ENCODE results near the gene FYN.
A peak's percentile ranks its signal among the peaks of the same experiment; 100 is the strongest.

Gene FYN

DNA sequence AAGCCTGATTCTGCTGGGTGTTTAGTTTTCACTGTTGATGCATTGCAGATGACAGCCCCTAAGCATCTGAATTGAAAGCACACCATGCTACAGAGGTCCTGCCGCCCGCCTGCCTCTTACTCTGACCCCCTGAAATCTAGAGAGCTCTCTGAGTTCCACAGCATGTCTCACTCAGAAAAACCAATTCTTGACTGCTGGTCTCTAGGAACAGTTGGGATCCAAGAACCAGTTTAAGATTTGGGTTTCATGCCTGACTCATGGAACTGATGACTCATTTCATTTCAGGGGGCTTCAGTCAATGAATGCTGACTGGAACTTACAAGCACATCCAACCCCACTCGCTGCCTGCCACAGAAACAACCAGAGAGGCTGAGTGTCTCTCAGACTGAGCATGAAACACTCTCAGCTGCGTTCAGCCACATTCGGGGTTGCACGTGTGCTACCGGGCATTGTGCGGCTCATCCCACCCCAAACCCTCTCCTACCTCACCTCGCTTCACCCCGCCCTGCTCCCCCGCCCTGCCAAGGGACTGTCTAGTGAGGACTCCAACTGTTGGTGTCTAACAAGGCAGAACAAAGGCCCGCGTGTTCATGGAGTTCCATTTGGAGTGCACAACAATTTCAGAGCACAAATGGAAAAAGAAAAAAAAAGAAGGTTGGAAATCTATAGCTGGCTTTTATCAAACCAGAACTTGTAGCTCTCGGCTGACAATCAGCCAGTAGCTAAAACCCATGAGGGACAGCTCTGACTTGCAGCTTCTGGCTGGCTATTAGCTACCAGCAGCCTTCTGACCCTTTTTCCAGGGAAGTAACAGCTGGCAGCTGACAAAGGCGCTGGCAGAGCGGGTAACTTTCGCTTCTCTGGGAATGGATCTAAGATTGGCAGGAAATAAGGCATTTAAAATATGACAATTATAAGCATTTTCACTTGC, 247.5 kb downstream of the FYN start:
- peak; percentile 44 for DNase-seq (ENCODE audit: low read depth)

DNA sequence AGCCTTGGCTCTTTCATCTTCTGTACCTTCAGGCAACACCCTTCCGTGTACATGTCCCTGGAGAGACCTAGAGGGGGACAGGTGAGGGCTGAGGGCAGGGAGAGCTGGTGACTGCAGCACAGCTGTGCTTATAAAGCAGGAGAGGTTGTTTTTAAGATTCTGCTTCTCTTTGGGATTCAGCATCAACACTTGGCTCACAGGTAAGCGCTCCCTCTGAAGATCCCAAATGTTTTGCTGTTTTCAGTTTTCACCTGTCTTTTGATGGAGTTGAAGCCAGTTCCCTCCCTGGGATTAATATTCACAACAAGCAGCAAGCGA, 248.2 kb downstream of the FYN start:
- DNase-seq (ENCODE audit: low read depth) = no peak

DNA sequence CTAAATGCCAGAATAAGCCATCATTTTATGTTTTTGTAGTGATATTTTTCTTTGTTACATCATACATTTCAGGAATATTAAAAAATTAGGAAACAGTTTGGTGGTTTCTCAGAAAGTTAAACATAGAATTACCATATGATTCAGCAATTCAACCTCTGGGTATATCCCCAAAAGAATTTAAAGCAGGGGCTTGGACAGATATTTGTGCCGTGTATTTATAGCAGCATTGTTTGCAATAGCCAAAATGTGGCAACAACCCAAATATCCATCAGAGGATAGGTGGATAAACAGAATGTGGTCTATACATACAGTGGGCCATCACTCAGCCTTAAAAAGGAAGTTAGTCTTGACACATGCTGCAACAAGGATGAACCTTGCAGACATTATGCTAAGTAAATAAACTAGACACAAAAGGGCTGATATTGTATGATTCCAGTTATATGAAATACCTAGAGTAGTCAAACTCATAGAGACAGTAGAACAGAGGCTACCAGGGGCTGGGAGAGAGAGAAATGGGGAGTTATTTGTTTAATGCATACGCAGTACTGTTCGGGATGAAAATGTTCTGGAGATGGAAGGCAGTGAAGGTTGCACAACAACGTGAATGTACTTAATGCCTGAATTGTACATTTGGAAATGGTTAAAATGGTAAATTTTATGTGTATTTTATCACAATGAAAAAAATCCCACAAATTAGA, 248.7 kb downstream of the FYN start:
- peak; percentile 24 for DNase-seq (ENCODE audit: low read depth)

DNA sequence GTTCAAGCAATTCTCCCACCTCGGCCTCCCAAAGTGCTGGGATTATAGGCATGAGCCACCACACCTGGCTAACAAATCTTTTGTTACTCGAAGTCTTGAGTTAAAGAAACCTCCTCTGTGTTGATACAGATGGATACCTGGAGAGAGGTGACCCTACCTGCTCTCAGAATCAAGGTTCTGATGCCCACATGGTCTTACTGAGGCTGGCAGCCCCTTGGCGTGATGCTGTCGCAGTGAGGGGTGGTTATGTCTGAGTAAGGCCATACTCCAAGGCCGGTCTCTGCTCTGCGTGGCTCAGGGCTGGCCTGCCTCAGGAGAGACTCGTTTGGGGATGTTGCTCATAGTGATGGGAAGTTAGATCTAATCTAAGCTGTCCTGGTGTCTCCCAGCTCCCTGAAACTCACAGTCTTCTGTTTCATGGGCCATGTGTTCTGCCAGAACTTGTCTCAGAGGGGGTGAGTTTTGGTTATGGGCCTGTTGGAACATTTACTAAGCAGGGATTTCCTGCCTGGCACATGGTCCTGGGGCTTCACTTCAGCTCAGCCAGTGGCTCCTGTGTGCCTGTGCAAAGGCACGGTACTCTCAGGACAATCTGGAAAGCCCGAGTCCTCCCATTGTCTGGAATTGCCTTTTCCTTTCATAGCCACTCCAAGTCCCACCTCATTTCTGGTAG, 250.1 kb downstream of the FYN start:
- DNase-seq (ENCODE audit: low read depth) = no peak

DNA sequence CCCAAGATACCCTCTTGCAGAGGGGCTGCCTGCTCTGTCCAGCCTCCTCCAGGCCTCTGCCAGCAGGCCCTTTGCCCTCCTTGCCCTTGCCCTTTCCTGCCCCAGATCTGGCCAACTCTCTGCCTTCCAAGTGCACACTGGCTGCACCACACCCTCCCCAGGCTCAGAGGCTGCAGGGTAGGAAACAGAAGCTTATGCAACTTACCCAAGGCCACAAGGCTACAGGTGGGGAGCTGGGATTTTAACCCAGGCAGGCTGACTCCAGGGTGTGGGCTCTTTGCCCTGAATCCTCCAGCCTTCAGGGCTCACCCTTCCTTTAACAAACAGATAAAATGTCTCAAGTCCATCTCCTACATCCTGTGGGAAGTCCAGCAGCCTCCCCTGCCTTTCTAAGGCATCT, 253.1 kb downstream of the FYN start:
- no peak for DNase-seq (ENCODE audit: low read depth)

DNA sequence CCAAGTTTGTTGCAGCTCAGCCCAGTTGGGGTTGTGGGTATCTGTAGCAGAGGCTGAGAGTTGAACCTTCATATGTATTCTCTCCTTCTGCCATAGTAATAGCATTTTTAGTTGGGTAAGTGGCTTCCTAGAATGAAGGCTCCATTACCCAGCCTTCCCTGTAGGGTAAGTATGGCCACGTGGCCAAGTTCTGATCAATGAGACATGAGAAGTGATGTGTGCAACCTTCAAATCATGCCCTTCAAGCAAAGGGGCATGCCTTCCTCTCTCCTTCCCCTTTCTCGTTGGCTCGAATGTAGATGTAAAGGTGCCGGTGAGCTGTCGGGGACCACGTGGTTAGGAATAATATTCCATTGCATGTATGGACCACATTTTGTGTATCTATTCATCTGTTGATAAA, 254.8 kb downstream of the FYN start:
- no peak for DNase-seq (ENCODE audit: low read depth)

DNA sequence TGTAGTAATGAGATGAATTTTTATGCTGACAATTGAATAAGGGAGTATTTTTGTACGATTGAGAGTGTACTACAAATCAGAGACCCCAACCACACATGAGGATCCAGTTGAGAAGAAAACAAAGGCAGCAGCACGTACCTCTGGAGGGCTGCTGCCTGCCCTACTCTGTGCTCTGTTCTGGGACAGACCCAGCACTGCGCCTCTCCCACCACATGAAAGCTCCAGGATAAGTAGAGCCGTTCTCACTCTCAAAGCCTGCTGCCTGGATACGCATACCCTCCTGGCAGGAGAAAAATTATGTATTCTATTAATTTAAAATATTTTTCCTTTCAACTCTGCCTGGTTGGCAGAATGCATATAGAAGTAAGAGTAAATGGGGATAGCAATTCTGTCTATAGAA, 256.1 kb downstream of the FYN start:
- no peak for DNase-seq (ENCODE audit: low read depth)

DNA sequence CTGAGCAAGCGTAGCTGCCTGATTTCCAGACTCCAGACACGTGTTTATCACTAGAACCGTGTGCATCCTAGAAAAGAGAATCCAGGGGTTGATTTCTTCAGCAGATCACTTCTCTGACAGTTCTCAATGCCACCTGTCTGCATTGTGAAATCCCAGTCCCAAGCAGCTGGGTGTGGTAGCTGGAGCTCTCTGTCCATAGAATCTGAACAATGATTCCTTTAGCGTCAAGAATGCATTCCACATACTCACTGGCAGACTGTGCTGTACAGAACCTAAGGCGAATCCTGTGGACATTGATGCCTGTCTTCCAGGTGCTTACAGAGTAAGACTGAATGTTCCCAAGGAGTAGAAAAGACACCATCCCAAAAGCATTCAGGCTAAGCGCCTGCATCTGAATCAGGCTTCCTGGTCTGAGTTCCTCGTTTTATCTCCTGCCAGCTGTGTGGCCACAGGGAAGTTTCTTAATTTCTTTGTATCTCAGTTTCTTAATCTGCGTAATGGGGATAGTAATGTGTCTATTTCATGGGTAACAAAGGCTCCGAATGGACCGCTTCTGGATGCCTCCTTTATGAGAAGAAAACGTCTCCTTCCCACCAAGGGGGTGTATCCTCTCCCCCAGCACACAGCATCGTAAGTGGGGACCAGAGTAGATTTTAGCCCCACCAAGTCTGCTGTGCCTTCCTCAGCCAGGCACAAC, 257.2 kb downstream of the FYN start:
- DNase-seq (ENCODE audit: low read depth) = no peak

DNA sequence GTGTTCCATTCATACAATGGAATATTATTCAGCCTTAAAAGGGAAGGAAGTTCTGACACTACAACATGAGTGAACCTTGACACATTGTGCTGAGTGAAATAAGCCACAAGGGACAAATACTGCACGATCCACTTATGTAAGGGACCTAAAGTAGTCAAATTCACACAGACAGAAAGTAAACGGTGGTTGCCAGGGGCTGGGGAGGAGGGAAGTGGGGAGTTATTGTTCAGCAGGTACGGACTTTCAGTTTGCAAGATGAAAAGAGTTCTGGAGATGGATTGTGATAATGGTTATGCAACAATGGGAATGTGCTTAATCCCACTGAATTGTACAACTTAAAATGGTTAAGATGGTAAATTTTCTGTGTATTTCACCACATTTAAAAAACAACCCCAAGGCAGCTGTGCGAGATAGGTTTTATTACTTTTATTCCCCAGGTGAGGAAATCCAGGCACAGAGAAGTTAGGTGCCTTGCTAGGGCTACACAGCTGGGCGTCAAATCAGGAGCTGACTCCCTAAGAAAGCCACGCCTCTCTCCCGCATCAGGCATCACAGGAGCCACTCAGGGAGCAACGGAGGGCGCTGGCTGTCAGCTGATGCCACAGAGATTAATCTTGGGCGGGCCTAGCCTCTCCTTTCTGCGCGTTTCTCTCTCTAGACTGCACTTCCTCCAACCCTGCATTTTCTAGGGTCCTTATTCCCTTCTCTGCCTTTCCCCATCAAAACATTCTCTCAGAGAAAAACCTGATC, 258.2 kb downstream of the FYN start:
- DNase-seq (ENCODE audit: low read depth) = no peak

DNA sequence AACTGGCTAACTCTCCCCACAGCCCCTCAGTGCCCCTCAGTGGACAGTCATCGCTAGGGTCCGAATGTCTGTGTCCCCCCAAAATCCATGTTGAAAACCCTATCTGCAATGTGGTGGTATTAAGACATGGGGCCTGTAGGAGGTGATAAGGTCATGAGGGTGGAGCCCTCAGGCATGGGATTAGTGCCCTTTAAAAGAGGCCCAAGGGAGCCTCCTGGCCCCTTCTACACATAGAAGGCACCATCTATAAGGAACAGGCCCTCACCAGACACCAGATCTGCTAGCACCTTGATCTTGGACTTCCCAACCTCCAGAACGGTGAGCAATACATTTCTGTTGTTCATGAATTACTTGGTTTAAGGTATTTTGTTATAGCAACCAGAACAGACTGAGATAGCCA, 260.9 kb downstream of the FYN start:
- no peak for DNase-seq (ENCODE audit: low read depth)

DNA sequence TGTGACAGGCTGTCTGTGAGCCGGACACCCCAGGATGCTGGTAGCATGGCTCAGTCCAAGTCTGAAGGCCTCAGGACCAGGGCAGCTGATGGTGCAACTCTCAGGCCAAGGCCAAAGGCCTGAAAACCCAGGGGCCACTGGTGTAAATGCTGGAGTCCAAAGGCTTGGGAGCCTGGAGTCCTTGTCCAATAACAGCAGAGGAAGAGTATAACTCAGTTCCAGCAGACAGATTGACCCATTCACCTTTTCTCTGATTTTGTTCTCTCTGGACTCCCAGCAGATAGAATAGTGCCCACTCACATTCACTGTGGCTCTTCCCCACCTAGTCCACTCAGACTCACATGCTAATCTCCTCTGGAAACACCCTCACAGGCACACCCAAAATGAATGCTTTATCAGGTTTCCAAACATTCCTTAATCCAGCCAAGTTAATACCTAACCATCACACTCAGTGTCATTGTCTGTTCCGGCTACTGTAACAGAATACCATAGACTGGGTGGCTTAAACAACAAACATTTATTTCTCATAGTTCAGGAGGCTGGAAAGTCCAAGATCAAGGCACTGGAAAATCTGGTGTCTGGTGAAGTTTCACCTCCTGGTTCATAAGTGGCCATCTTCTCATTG, 262.6 kb downstream of the FYN start:
- no peak for DNase-seq (ENCODE audit: low read depth)
